Urothelium cell line (cell line): Measurements from ENCODE around the gene GDPD3.

Source experiments
- DNase-seq: peaks from one replicate; pipeline ENCODE4 v3.0.0; 2011; ENCODE audit warnings: low spot score, mixed read lengths
- FAIRE-seq: peaks from 2 replicates; lab custom pipeline; 2011; peaks lifted over from hg19 to GRCh38; lab: Jason Lieb, UNC

GDPD3 gene

DNA sequence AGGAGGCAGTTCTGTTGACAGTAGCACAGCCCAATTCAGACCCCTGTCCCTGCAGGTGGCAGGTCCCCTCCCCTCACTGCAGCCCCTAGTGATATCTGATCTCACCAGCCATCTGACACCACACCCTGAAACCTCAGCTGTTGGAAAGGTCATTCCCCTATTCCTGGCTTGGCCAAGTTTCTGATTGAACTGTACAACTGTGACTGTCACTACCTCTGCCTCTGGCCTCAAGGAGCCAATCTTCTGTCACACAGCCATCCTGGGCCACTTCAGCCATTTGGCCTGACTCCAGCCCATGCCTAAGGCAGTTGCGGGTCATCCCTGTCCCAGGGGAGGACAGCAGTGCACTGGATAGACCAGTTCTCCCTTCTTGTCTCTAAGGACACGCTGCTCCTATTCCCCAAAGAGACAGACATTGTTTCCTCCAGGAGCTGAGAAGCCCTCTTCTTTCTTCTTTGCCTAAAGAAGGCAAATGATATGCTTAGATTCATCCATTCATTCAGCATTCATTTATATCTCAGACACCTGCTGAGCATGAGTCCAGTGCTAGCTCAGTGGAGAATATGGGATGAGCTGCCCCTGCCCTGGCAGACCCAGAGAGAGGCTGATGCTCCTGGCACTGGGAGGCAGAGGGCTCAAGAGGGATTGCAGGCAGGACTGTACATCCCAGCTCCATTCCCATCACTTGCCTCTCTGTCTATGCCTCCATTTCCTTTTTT, 52.3 kb downstream of the GDPD3 start:
- FAIRE-seq: no peak

DNA sequence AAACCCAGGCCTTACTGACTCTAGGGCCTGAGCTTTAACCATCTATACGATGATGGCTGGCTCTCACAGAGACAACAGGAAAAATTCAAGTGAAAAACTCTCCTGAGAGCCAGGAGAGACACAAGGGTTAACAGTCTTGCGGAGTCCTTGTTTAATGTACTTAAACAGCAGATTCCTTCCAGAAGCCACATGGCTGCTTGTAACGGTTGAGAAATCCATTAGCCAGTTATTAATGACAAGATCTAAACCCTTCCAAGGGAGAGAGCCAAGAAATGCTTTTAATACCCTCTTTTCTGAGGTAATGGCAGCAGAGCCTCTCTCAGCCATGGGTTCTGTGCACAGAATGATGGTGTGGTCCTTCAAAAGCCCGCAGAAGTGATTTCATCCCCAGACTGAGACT, 53.0 kb downstream of the GDPD3 start:
- DNase-seq: no peak

More for the DNA sequence above, 52.3 kb downstream of the GDPD3 start:
- DNase-seq: no peak

DNA sequence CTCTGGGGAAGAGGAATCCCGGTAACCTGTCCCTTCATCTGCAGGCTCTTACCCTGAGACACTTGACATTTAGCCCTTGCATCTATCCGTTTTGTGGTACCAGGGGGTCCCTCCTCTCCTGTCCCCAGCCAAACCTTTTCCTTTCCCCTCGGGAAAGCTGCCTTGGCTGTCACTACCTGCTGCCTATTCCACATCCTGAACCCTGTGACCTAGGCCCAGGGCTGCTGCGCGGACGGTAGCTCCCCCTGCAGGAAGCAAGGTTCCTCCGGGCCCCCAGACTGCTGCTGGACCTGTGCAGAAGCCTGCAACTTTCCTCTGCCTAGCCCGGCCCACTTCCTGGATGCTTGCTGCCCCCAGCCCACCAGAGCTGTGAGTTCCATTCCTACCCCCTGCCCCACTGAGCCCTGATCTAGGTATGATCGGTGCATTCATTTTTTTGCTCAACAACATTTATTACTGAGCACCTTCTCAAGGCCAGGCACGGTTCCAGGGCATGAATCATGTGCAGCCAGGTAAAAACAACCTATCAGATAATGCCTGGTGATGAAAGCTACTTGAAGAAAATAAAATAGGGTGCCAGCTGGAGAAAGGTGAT, 58.3 kb downstream of the GDPD3 start:
- FAIRE-seq: no peak
- peak; percentile 25 for DNase-seq

More for the DNA sequence above, 53.0 kb downstream of the GDPD3 start:
- FAIRE-seq: no peak
